Progenitor cell of endocrine pancreas (in vitro differentiated cells): ENCODE measurements around the gene VPS13D. TPM values are rescaled to one million over a fixed set of nuclear protein-coding genes. Genes with fewer than 3 reads are reported as not detected.
A peak's percentile ranks its signal among the peaks of the same experiment; 100 is the strongest.

Source experiments
- DNase-seq: peaks from one replicate; pipeline ENCODE4 v3.0.0; 2021; ENCODE audit warnings: low spot score; ENCODE audit not compliant: unreplicated experiment
- H3K27ac Mint-ChIP-seq: 2 replicates; pipeline ENCODE4 v1.8.0; 2021; ENCODE audit warnings: mild to moderate bottlenecking, moderate library complexity, mixed read lengths
- H3K27me3 Mint-ChIP-seq: 2 replicates; pipeline ENCODE4 v1.8.0; 2021; ENCODE audit warnings: mixed read lengths
- H3K36me3 Mint-ChIP-seq: 2 replicates; pipeline ENCODE4 v1.8.0; 2022; ENCODE audit warnings: mixed read lengths; ENCODE audit not compliant: insufficient read depth
- H3K4me1 Mint-ChIP-seq: 2 replicates; pipeline ENCODE4 v1.8.0; 2021; ENCODE audit warnings: low read depth, mixed read lengths
- H3K4me3 Mint-ChIP-seq: 2 replicates; pipeline ENCODE4 v1.8.0; 2021; ENCODE audit warnings: low read depth, mild to moderate bottlenecking, moderate library complexity, mixed read lengths
- H3K9me3 Mint-ChIP-seq: 2 replicates; pipeline ENCODE4 v1.8.0; 2021; ENCODE audit warnings: low read depth, mixed read lengths
- total RNA-seq: library from RNA; stranded (reverse); gene quantifications from 2 replicates; pipeline ENCODE4 v1.2.1, GENCODE V29; 2021
- TF ChIP-seq, protein P1 (sequence below): fragments of 200-600 bp; sonication (generic); IDR thresholded peaks from one replicate; pipeline ENCODE4 v1.5.0; 2021; ENCODE audit warnings: antibody characterized with exemption, mild to moderate bottlenecking; ENCODE audit not compliant: unreplicated experiment

Gene VPS13D
- total RNA-seq, 1 donor from 2014 or later = 41.9 TPM

DNA sequence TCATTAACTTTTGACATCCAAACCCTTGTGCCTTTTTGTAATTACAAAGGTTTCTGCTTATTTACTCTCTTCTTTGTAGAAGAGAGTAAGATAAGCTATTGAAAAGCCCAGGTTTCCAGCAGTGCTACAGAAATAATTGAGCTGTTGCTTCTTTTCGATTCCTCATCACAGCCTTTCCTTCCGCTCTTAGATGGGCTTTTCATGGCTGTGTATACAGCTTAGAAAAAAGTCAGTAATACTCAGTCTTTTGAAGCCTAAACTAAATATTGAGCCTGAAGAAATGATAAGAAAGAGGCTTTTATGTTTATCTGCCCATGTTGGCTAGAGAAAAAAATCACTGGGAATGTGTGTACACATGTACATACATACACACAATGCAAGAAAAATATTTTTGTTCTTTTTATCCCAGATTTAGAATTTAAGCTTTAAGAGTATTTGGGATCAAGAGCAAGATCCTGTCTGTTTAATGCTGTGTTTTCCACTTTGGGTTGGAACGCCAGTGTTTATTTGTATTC, 172.4 kb downstream of the VPS13D start:
- H3K9me3 Mint-ChIP-seq = no peaks in the 10 kb centered on the region

DNA sequence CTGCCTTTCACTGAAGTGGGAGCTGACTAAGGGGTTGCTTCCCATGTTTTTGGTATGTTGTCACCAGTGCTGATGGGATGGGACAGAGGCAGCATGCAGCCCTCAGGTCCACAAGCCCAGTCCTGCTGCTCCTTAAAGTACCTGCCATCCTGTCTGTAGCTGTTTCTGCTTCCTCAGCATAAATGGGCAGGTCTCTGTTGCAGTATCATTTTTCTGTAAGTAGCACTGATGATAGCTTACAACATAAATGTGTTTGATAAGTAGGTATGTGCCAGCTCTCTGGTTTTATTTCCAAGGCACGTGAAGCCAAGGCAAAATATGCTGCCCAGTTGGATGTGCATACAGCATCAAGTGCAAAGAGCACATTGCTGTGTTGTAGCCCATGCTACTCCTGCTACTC, 173.0 kb downstream of the VPS13D start:
- no peak overlapping the region for H3K4me3 Mint-ChIP-seq
- peaks cover 29% of the 10 kb centered on the region for H3K36me3 Mint-ChIP-seq
- H3K27ac Mint-ChIP-seq = no peak overlapping the region
- peaks cover 59% of the 10 kb centered on the region for H3K4me1 Mint-ChIP-seq
- H3K27me3 Mint-ChIP-seq = peaks cover 27% of the 10 kb centered on the region
- H3K9me3 Mint-ChIP-seq = no peaks in the 10 kb centered on the region
- no peak for DNase-seq
- TF ChIP-seq, protein P1, sequence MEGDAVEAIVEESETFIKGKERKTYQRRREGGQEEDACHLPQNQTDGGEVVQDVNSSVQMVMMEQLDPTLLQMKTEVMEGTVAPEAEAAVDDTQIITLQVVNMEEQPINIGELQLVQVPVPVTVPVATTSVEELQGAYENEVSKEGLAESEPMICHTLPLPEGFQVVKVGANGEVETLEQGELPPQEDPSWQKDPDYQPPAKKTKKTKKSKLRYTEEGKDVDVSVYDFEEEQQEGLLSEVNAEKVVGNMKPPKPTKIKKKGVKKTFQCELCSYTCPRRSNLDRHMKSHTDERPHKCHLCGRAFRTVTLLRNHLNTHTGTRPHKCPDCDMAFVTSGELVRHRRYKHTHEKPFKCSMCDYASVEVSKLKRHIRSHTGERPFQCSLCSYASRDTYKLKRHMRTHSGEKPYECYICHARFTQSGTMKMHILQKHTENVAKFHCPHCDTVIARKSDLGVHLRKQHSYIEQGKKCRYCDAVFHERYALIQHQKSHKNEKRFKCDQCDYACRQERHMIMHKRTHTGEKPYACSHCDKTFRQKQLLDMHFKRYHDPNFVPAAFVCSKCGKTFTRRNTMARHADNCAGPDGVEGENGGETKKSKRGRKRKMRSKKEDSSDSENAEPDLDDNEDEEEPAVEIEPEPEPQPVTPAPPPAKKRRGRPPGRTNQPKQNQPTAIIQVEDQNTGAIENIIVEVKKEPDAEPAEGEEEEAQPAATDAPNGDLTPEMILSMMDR = no peak

More for the DNA sequence above, 172.4 kb downstream of the VPS13D start:
- Mint-ChIP-seq H3K27me3 (peaks cover 30% of the 10 kb centered on the region), H3K4me1 (peaks cover 61% of the 10 kb centered on the region), H3K27ac (peak overlapping the region; percentile 17), H3K36me3 (peaks cover 29% of the 10 kb centered on the region), H3K4me3 (no peak overlapping the region)
- TF ChIP-seq, protein P1 = no peak
- no peak for DNase-seq

DNA sequence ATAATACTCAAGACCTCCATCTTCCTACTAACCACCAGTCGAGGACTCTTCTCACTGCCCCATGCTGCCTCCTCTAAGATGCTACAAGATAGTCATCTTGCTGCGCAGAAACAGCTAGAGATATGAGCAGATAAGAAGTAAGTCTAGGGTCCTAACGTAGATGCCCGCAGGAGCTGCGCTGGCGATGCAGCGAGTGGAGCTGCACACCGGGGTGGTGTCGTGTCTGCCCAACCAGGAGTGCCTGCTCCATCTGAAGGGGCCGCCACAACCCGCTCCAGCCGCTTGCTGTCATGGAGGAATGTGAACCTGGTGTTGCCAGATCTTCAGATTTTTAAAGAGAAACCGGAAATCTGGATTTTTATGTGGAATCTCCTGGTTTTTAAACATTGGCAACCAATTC, 175.1 kb downstream of the VPS13D start:
- Mint-ChIP-seq H3K27me3 (peaks cover 19% of the 10 kb centered on the region), H3K4me1 (peaks cover 56% of the 10 kb centered on the region), H3K27ac (no peak overlapping the region), H3K36me3 (peaks cover 33% of the 10 kb centered on the region), H3K4me3 (no peak overlapping the region), H3K9me3 (peaks cover 4% of the 10 kb centered on the region)
- DNase-seq = no peak
- TF ChIP-seq, protein P1 = no peak

DNA sequence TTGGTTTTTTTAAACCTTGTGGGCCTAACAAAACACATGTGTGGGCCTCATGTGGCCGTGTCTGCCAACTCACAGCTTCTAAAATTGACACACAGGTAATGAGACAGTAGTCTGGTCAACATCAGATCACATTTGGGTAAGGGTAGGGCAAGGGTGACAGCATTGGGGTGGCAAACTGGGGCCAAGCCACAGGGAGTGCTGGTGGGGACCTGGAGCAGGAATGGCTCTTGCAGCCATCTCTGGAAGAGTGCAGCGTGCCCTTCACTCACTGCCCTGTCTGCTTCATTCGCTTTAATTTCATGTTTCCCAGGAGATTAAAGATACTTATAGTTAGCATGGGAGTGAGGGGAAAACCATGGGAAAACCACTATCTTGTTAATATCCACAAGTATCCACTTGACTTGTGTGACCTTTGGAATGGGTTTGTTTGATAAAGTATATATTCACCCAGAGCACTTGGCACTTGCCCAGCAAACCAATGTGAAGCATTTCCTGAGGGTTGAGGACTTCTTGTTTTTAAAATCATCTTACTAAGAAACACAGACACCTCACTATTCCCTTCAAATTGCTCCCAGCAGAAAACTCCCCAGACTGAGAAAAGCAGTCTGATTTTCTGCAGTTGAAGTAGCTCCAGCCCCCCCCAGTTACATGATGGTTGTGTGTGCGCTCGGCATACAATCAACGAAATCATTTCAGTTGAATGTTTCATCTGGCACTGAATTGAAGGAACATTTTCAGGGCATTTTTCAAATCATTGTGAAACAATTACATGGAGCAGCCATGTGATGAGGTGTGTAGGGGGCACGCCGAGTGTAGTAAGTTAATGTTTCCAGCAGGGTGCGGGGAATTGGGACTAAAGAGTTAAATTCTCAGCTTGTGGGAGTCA, 175.7 kb downstream of the VPS13D start:
- no peak for DNase-seq
- Mint-ChIP-seq H3K9me3 (peaks cover 8% of the 10 kb centered on the region), H3K27ac (peak overlapping the region; percentile 59), H3K4me1 (peaks cover 56% of the 10 kb centered on the region), H3K36me3 (peaks cover 33% of the 10 kb centered on the region), H3K27me3 (peaks cover 15% of the 10 kb centered on the region), H3K4me3 (no peak overlapping the region)
- TF ChIP-seq, protein P1 = peak; percentile 43

DNA sequence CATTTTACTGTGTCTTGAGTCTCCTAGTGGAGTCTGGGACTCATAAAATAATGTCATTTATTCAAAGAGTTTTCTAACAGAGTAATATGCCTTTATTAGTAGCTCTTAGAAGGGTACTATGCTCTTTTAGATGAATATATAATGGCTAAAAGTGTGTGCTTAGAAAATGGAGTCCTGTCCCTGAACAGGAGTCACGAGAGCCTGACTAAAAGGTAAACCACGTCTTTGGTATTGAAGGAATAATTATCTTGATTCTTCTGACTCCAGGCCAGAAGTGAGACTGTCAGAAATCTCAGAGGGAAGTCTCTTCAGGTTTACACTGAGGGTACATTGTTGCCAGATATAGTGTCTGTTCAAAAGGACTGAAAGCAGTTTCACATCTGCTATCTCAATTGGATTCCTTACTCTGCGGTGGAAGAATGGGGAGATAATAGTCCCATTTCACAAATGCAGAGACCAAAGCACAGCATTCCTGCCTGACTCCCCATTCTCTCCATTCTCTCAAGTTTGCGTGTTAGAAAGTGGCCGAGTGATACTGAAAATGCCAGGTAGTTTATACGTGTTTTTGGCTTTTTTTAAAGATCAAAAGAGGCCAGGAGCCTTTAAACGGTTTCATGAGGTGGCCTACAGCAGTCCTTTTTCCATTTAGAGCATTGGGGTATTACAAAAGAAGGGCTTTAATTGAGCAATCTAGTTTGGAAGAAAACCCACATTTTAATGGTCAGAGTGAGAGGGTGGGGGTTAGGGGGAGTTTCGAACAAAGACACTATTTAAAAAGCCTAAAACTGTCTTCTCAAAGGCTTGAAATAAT, 176.6 kb downstream of the VPS13D start:
- DNase-seq = no peak
- Mint-ChIP-seq H3K9me3 (peaks cover 8% of the 10 kb centered on the region), H3K4me1 (peaks cover 52% of the 10 kb centered on the region), H3K36me3 (peaks cover 37% of the 10 kb centered on the region), H3K4me3 (no peak overlapping the region), H3K27ac (peak overlapping the region; percentile 39), H3K27me3 (peaks cover 15% of the 10 kb centered on the region)
- TF ChIP-seq, protein P1 = no peak
